Pancreas (tissue), 10 donors: ENCODE data around the gene CHIA. TPM values are rescaled to one million over a fixed set of nuclear protein-coding genes. Genes with fewer than 3 reads are reported as not detected.
"Not testable (repeated sequence)": the region's sequence is repeated elsewhere in the genome, so short reads cannot be mapped to it uniquely, and the experiment has no call there.

Experiments
- ATAC-seq, 4 donors: fragments of 200-7000 bp; cut with Tn5 transposase; one replicate each; pipeline versions ENCODE4 v1.8.0 to v1.9.1; 2020; ENCODE audit warnings: mild to moderate bottlenecking in 4 of 4, moderate library complexity in 4 of 4
- DNase-seq, 6 donors: peaks; one replicate each; pipeline ENCODE4 v3.0.0-alpha.2; 2020
- FAIRE-seq: peaks from 2 replicates; lab custom pipeline; 2012; peaks lifted over from hg19 to GRCh38; lab: Jason Lieb, UNC
- H3K27ac ChIP-seq, 4 donors: fragments of 200-600 bp; sonication (generic); 1 replicate in 3 of 4; 2 replicates in 1 of 4; pipeline versions ENCODE4 v1.5.0 to v1.8.0; 2020
- H3K27me3 ChIP-seq, 4 donors: fragments of 200-600 bp; one replicate each; pipeline ENCODE4 v1.8.0; 2021
- H3K36me3 ChIP-seq, 3 donors: fragments of 200-600 bp; sonication (generic) in 1 of 3; one replicate each; pipeline versions ENCODE4 v1.5.0 to v1.8.0; 2020 to 2021
- H3K4me1 ChIP-seq, 3 donors: fragments of 200-600 bp; one replicate each; pipeline ENCODE4 v1.8.0; 2021
- H3K4me3 ChIP-seq, 4 donors: fragments of 200-600 bp; sonication (generic) in 2 of 4; one replicate each; pipeline versions ENCODE4 v1.5.0 to v1.8.0; 2020 to 2021
- H3K9me3 ChIP-seq, 4 donors: fragments of 200-600 bp; one replicate each; pipeline ENCODE4 v1.8.0; 2021
- CTCF ChIP-seq, 4 donors: fragments of 200-600 bp; sonication (generic) in 3 of 4; IDR thresholded peaks; one replicate each; pipeline versions ENCODE4 v1.5.0 to v1.8.0; 2021; ENCODE audit warnings: antibody characterized with exemption in 4 of 4
- WGBS, 2 donors: extraction: QIAGEN DNeasy Blood & Tissue Kit; methylation state at CpG; one replicate each; pipeline ENCODE4 v1.1.7; 2013; 5-methylcytosine and 5-hydroxymethylcytosine counted together
- intact Hi-C, 3 donors: fragments of 100-400 bp; cut with DNase I; formaldehyde crosslinking; loops; one replicate each; pipeline versions ENCODE4 v1.11.1 to v1.14.2; 2022
- polyA plus RNA-seq, 2 donors: library from polyadenylated mRNA; stranded (reverse); fragments of 200-250 nt; gene quantifications; one replicate each; pipeline ENCODE4 v1.2.3, GENCODE V29; 2013
- total RNA-seq, 6 donors: library from RNA; stranded (reverse); fragmentation: NEBNext Ultra II Directional in 4 of 6; extraction: Animal tissue kit (Norgen Biotek cat#: 25700) in 4 of 6; gene quantifications; one replicate each; pipeline versions ENCODE4 v1.2.1 to v1.2.4, GENCODE V29; 2021 to 2023
- donor health status: healthy with polysubstance abuse.
- donor health status: DM: no; HTN: no; CAD: no; lungs with moderate emphysema.
- donor health status: DM: no; HTN: no; CAD: no.
- donor health status: control.
- donor health status: control.
- donor health status: Bipolar disorder and iron deficiency.
- donor health status: DM: yes; HTN: yes; CAD: no.
- donor health status: DM: no; HTN: no; CAD: no.
- donor health status: DM: no; HTN: no; CAD: no.
- donor health status: DM: yes; HTN: yes; CAD: no.

CHIA gene
- total and polyA plus RNA-seq, 8 donors = 0.05 TPM; not detected in 7

GRCh38 chr1:111318523-111318922, 27.9 kb downstream of the CHIA start:
- H3K36me3 ChIP-seq = no peaks in the 10 kb centered on the region
- FAIRE-seq (no peak), DNase-seq (no peak), ATAC-seq (no peak)
- H3K27me3 ChIP-seq = no peaks in the 10 kb centered on the region
- no peak overlapping the region for H3K27ac ChIP-seq
- TF ChIP-seq CTCF (IDR thresholded peaks at IDR 0.05) = no peak
- H3K9me3 ChIP-seq = no peaks in the 10 kb centered on the region
- intact Hi-C loops = no loop called here
- no peak overlapping the region for H3K4me3 ChIP-seq
- WGBS, 2 donors = 73 to 78% methylated on average over 3 of the region's 3 CpGs
- H3K4me1 ChIP-seq = no peaks in the 10 kb centered on the region

DNA sequence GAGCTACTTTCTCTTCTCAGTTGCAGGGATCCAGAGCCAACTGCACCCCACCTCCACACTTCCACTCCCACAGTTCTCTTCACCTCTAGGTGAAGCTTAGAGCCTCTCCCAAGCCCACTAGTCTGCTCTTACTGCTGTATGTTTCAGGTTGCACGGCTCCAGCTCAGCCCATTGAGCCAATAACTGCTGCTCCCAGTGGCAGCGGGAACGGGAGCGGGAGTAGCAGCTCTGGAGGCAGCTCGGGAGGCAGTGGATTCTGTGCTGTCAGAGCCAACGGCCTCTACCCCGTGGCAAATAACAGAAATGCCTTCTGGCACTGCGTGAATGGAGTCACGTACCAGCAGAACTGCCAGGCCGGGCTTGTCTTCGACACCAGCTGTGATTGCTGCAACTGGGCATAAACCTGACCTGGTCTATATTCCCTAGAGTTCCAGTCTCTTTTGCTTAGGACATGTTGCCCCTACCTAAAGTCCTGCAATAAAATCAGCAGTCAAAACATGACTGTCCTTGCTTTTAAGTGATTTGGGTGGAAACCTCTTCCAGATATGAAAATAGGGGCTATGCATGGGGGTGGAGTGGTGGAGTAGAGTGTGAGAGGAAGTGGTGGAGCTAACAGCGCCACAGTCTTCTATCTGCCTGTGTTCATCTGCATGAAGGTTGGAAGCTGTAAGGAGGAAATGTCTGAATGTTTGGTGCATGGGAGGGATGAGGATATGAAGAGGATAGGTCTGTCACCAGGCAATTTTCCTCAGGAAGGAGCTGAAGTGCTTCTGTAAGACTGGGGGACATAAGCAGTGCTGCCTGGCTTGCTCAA, 29.6 kb downstream of the CHIA start:
- no peak for ATAC-seq
- TF ChIP-seq CTCF (IDR thresholded peaks at IDR 0.05) = no peak
- intact Hi-C loops = no loop called here
- Histone ChIP-seq H3K4me3 (no peak overlapping the region), H3K36me3 (no peaks in the 10 kb centered on the region), H3K9me3 (no peaks in the 10 kb centered on the region), H3K27ac (no peak overlapping the region), H3K4me1 (no peaks in the 10 kb centered on the region), H3K27me3 (no peaks in the 10 kb centered on the region)
- 70 to 77% methylated on average over 12 of the region's 12 CpGs for WGBS, 2 donors
- no peak for FAIRE-seq
- DNase-seq = no peak

- intact Hi-C loops = no loop called here
Measured at GRCh38 chr1:111323231-111323630, 32.6 kb downstream of the CHIA start.

DNA sequence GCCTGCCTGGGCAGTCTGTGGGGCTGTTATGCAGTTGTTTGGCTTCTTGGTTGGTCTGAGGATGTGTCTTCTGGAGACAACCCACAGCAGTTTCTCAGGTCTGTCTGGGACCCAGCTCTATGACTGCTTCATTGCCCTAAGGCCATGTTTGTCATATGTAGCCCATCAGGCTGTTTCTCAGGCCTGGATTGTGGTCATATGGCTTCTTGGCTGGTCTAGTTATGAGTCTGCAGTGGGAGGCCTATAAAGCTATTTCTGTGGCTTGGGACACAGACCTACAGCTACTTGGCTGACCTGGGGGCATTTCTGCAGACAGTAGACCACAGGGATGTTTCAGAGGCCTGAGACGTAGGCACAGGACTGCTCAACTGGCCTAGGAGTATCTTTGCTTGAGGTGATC, 41.5 kb downstream of the CHIA start:
- intact Hi-C loops = no loop called here
- DNase-seq = no peak
- Histone ChIP-seq H3K4me1 (no peaks in the 10 kb centered on the region), H3K27ac (no peak overlapping the region), H3K9me3 (no peaks in the 10 kb centered on the region), H3K27me3 (no peaks in the 10 kb centered on the region), H3K36me3 (no peaks in the 10 kb centered on the region), H3K4me3 (no peak overlapping the region)
- WGBS, 2 donors = 86 to 93% methylated on average over 1 of the region's 1 CpG
- ATAC-seq = no peak
- no peak for FAIRE-seq
- no peak for TF ChIP-seq CTCF (IDR thresholded peaks at IDR 0.05)

More at GRCh38 chr1:111323231-111323630, 32.6 kb downstream of the CHIA start:
- H3K9me3 ChIP-seq = no peaks in the 10 kb centered on the region
- DNase-seq = no peak
- no peak for FAIRE-seq
- no peak for TF ChIP-seq CTCF (IDR thresholded peaks at IDR 0.05)
- no peaks in the 10 kb centered on the region for H3K27me3 ChIP-seq
- no peak overlapping the region for H3K4me3 ChIP-seq
- 77 to 83% methylated on average over 1 of the region's 1 CpG for WGBS, 2 donors
- H3K4me1 ChIP-seq = no peaks in the 10 kb centered on the region
- no peaks in the 10 kb centered on the region for H3K36me3 ChIP-seq
- ATAC-seq = no peak
- H3K27ac ChIP-seq = no peak overlapping the region

DNA sequence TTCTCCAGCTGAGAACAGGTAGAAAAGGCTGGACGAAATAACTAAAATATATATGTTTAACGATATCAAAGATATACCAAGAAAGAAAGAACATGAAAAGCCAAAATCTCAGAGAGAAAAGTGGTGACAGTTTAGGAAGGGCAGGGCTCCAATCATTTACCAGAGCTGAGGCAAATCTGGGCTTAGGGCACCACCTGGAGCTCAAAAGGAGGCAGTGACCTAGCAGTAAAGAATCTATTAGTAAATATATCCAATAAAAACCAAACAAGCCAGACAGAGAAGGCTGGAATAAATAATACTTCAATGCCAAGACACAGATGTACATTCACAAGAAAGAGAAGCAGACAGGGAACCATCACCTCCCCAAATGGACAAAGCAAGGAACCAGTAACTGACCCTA, 43.5 kb downstream of the CHIA start:
- no peaks in the 10 kb centered on the region for H3K36me3 ChIP-seq
- intact Hi-C loops = no loop called here
- H3K27ac ChIP-seq = no peak overlapping the region
- no peak for DNase-seq
- no peaks in the 10 kb centered on the region for H3K9me3 ChIP-seq
- WGBS, 2 donors = 46 to 56% methylated on average over 2 of the region's 2 CpGs
- H3K27me3 ChIP-seq = no peaks in the 10 kb centered on the region
- ATAC-seq = peak in 3 of 4 donors; percentile 57 to 78 (median 68)
- peak in 1 of 4 donors; percentile 19 for TF ChIP-seq CTCF (IDR thresholded peaks at IDR 0.05)
- H3K4me3 ChIP-seq = no peak overlapping the region
- H3K4me1 ChIP-seq = no peaks in the 10 kb centered on the region
- no peak for FAIRE-seq

- FAIRE-seq, intact Hi-C loops, H3K4me1 ChIP-seq, ATAC-seq, H3K36me3 ChIP-seq, H3K4me3 ChIP-seq, H3K27ac ChIP-seq, H3K9me3 ChIP-seq, H3K27me3 ChIP-seq, DNase-seq: not testable (repeated sequence)
- WGBS, 2 donors = 74 to 81% methylated on average over 14 to 15 of the region's 15 CpGs
Measured at GRCh38 chr1:111335214-111335877, 44.7 kb downstream of the CHIA start.

- H3K4me3 ChIP-seq, H3K9me3 ChIP-seq, ATAC-seq, H3K27ac ChIP-seq, DNase-seq, H3K27me3 ChIP-seq, intact Hi-C loops, FAIRE-seq, H3K36me3 ChIP-seq, H3K4me1 ChIP-seq: not testable (repeated sequence)
- WGBS, 2 donors = 82 to 85% methylated on average over 2 of the region's 2 CpGs
Measured at GRCh38 chr1:111338849-111339248, 48.2 kb downstream of the CHIA start.
